CD4-positive, CD25-positive, alpha-beta regulatory T cell (primary cell): ENCODE measurements around the gene SLC8A1. TPM values are rescaled to one million over a fixed set of nuclear protein-coding genes. Genes with fewer than 3 reads are reported as not detected.
A peak's percentile ranks its signal among the peaks of the same experiment; 100 is the strongest.

Source experiments
- ATAC-seq, 2 donors: fragments of 150-1000 bp; cut with Tn5 transposase; one replicate each; pipeline ENCODE4 v1.10.0; 2021; ENCODE audit warnings: low read depth in 2 of 2, moderate number of reproducible peaks in 2 of 2, moderate library complexity in 1 of 2
- DNase-seq, 3 donors: peaks; one replicate each; pipeline versions ENCODE4 v3.0.0 to v3.0.0-alpha.2; 2012 to 2022; ENCODE audit warnings: mixed read lengths in 1 of 3
- H3K27ac ChIP-seq: one replicate; pipeline ENCODE4 v1.7.0; 2013; ENCODE audit warnings: mild to moderate bottlenecking, low read length; ENCODE audit not compliant: insufficient read depth, poor library complexity, severe bottlenecking
- H3K27me3 ChIP-seq: one replicate; pipeline ENCODE4 v1.7.0; 2013; ENCODE audit warnings: low read length; ENCODE audit not compliant: control insufficient read depth, insufficient read depth
- H3K36me3 ChIP-seq: one replicate; pipeline ENCODE4 v1.7.0; 2013; ENCODE audit warnings: mild to moderate bottlenecking, low read length, moderate library complexity; ENCODE audit not compliant: control insufficient read depth, insufficient read depth
- H3K4me1 ChIP-seq: 2 replicates; pipeline ENCODE4 v1.7.0; 2013; ENCODE audit warnings: mild to moderate bottlenecking, low read length; ENCODE audit not compliant: insufficient read depth, control insufficient read depth, poor library complexity, severe bottlenecking
- H3K4me3 ChIP-seq: one replicate; pipeline ENCODE4 v1.7.0; 2013; ENCODE audit warnings: low read depth, mild to moderate bottlenecking, low read length, moderate library complexity
- H3K9me3 ChIP-seq, 2 experiments: 1 replicate in 1 of 2; 2 replicates in 1 of 2; pipeline ENCODE4 v1.7.0; 2013; ENCODE audit warnings: low read length in 2 of 2, mild to moderate bottlenecking in 1 of 2, moderate library complexity in 1 of 2; ENCODE audit not compliant: control insufficient read depth in 2 of 2
- H3K27ac Mint-ChIP-seq, 3 donors: one replicate each; pipeline ENCODE4 v1.8.0; 2020 to 2022; ENCODE audit warnings: mild to moderate bottlenecking in 3 of 3, mixed read lengths in 3 of 3, moderate library complexity in 2 of 3
- H3K27me3 Mint-ChIP-seq: one replicate; pipeline ENCODE4 v1.8.0; 2022; ENCODE audit warnings: mild to moderate bottlenecking, mixed read lengths
- H3K36me3 Mint-ChIP-seq: one replicate; pipeline ENCODE4 v1.8.0; 2020; ENCODE audit warnings: mixed read lengths
- H3K4me1 Mint-ChIP-seq, 4 donors: one replicate each; pipeline ENCODE4 v1.8.0; 2020 to 2022; ENCODE audit warnings: mixed read lengths in 4 of 4, mild to moderate bottlenecking in 1 of 4
- H3K4me3 Mint-ChIP-seq, 4 donors: one replicate each; pipeline ENCODE4 v1.8.0; 2020 to 2022; ENCODE audit warnings: mild to moderate bottlenecking in 4 of 4, mixed read lengths in 4 of 4, moderate library complexity in 3 of 4
- H3K9me3 Mint-ChIP-seq, 7 donors: one replicate each; pipeline ENCODE4 v1.8.0; 2020 to 2022; ENCODE audit warnings: mixed read lengths in 7 of 7, mild to moderate bottlenecking in 3 of 7, moderate library complexity in 2 of 7
- polyA plus RNA-seq, 4 donors: library from polyadenylated mRNA; unstranded; fragments of 300-500 nt; fragmentation: Illumina TruSeq; gene quantifications; one replicate each; pipeline ENCODE4 v1.2.3, GENCODE V29; 2021
- total RNA-seq: library from RNA; stranded (reverse); gene quantifications from one replicate; pipeline ENCODE4 v1.2.3, GENCODE V29; 2022

Gene SLC8A1
- total and polyA plus RNA-seq, 5 donors from 2014 or later, result 0.22 to 0.43 TPM; not detected in 3

- Mint-ChIP-seq H3K27me3 (no peaks in the 10 kb centered on the region), H3K4me3 (no peak overlapping the region), H3K9me3 (no peaks in the 10 kb centered on the region), H3K27ac (no peak overlapping the region), H3K4me1 (no peaks in the 10 kb centered on the region), H3K36me3 (no peaks in the 10 kb centered on the region)
- no peaks in the 10 kb centered on the region for H3K36me3 ChIP-seq
- H3K27me3 ChIP-seq, result no peaks in the 10 kb centered on the region
- no peak overlapping the region for H3K27ac ChIP-seq
- ATAC-seq, result no peak
- H3K4me3 ChIP-seq, result no peak overlapping the region
- no peaks in the 10 kb centered on the region for H3K4me1 ChIP-seq
- DNase-seq, result no peak
- no peaks in the 10 kb centered on the region for H3K9me3 ChIP-seq
These were observed 152.7 kb downstream of the SLC8A1 start for GRCh38 chr2:40299173-40299572.

GRCh38 chr2:40298026-40298425 lies 153.9 kb downstream of the SLC8A1 start:
- Histone ChIP-seq H3K27ac (no peak overlapping the region), H3K36me3 (no peaks in the 10 kb centered on the region), H3K4me3 (no peak overlapping the region), H3K4me1 (no peaks in the 10 kb centered on the region), H3K9me3 (no peaks in the 10 kb centered on the region), H3K27me3 (no peaks in the 10 kb centered on the region)
- H3K4me3 Mint-ChIP-seq, result no peak overlapping the region
- no peak overlapping the region for H3K27ac Mint-ChIP-seq
- no peaks in the 10 kb centered on the region for H3K36me3 Mint-ChIP-seq
- DNase-seq (no peak), ATAC-seq (no peak)
- H3K4me1 Mint-ChIP-seq, result no peaks in the 10 kb centered on the region
- H3K27me3 Mint-ChIP-seq, result no peaks in the 10 kb centered on the region
- no peaks in the 10 kb centered on the region for H3K9me3 Mint-ChIP-seq

GRCh38 chr2:40292291-40292690 lies 159.6 kb downstream of the SLC8A1 start:
- Histone ChIP-seq H3K4me1 (no peaks in the 10 kb centered on the region), H3K9me3 (no peaks in the 10 kb centered on the region), H3K27me3 (no peaks in the 10 kb centered on the region), H3K36me3 (no peaks in the 10 kb centered on the region), H3K4me3 (no peak overlapping the region), H3K27ac (no peak overlapping the region)
- DNase-seq (no peak), ATAC-seq (no peak)
- H3K9me3 Mint-ChIP-seq, result peaks cover 0 to 2% (median 0%) of the 10 kb centered on the region in 7 donors
- H3K36me3 Mint-ChIP-seq, result no peaks in the 10 kb centered on the region
- peaks cover 0 to 5% (median 0%) of the 10 kb centered on the region in 4 donors for H3K4me1 Mint-ChIP-seq
- H3K27me3 Mint-ChIP-seq, result no peaks in the 10 kb centered on the region
- no peak overlapping the region for H3K4me3 Mint-ChIP-seq
- no peak overlapping the region for H3K27ac Mint-ChIP-seq

- Mint-ChIP-seq H3K36me3 (no peaks in the 10 kb centered on the region), H3K4me1 (peaks cover 0 to 5% (median 0%) of the 10 kb centered on the region in 4 donors), H3K4me3 (peak overlapping the region in 3 of 4 donors; percentile 20 to 59 (median 21)), H3K9me3 (peaks cover 0 to 2% (median 0%) of the 10 kb centered on the region in 7 donors), H3K27ac (no peak overlapping the region), H3K27me3 (no peaks in the 10 kb centered on the region)
- peak in 1 of 3 donors; percentile 20 for DNase-seq
- Histone ChIP-seq H3K27me3 (no peaks in the 10 kb centered on the region), H3K36me3 (no peaks in the 10 kb centered on the region), H3K9me3 (no peaks in the 10 kb centered on the region), H3K27ac (no peak overlapping the region), H3K4me3 (peak overlapping the region; percentile 15), H3K4me1 (no peaks in the 10 kb centered on the region)
- ATAC-seq, result no peak
These were observed 162.0 kb downstream of the SLC8A1 start for GRCh38 chr2:40289771-40290404.

GRCh38 chr2:40287773-40288172 lies 164.1 kb downstream of the SLC8A1 start:
- Histone ChIP-seq H3K9me3 (no peaks in the 10 kb centered on the region), H3K4me3 (no peak overlapping the region), H3K27ac (no peak overlapping the region), H3K4me1 (no peaks in the 10 kb centered on the region), H3K36me3 (no peaks in the 10 kb centered on the region), H3K27me3 (no peaks in the 10 kb centered on the region)
- H3K4me1 Mint-ChIP-seq, result peaks cover 0 to 5% (median 0%) of the 10 kb centered on the region in 4 donors
- no peak overlapping the region for H3K4me3 Mint-ChIP-seq
- DNase-seq, result no peak
- H3K27me3 Mint-ChIP-seq, result no peaks in the 10 kb centered on the region
- no peak overlapping the region for H3K27ac Mint-ChIP-seq
- H3K36me3 Mint-ChIP-seq, result no peaks in the 10 kb centered on the region
- no peaks in the 10 kb centered on the region for H3K9me3 Mint-ChIP-seq
- no peak for ATAC-seq

GRCh38 chr2:40287195-40287594 lies 164.7 kb downstream of the SLC8A1 start:
- no peak overlapping the region for H3K4me3 Mint-ChIP-seq
- Histone ChIP-seq H3K27me3 (no peaks in the 10 kb centered on the region), H3K4me1 (no peaks in the 10 kb centered on the region), H3K27ac (no peak overlapping the region), H3K4me3 (no peak overlapping the region), H3K9me3 (no peaks in the 10 kb centered on the region), H3K36me3 (no peaks in the 10 kb centered on the region)
- DNase-seq, result no peak
- H3K36me3 Mint-ChIP-seq, result no peaks in the 10 kb centered on the region
- peaks cover 0 to 5% (median 0%) of the 10 kb centered on the region in 4 donors for H3K4me1 Mint-ChIP-seq
- H3K9me3 Mint-ChIP-seq, result no peaks in the 10 kb centered on the region
- no peak for ATAC-seq
- no peak overlapping the region for H3K27ac Mint-ChIP-seq
- H3K27me3 Mint-ChIP-seq, result no peaks in the 10 kb centered on the region

- no peak overlapping the region for H3K4me3 Mint-ChIP-seq
- no peaks in the 10 kb centered on the region for H3K36me3 Mint-ChIP-seq
- H3K27ac ChIP-seq, result no peak overlapping the region
- H3K27me3 Mint-ChIP-seq, result no peaks in the 10 kb centered on the region
- no peaks in the 10 kb centered on the region for H3K4me1 ChIP-seq
- ATAC-seq, result no peak
- H3K9me3 Mint-ChIP-seq, result no peaks in the 10 kb centered on the region
- no peak overlapping the region for H3K27ac Mint-ChIP-seq
- no peak for DNase-seq
- H3K4me3 ChIP-seq, result no peak overlapping the region
- no peaks in the 10 kb centered on the region for H3K36me3 ChIP-seq
- no peaks in the 10 kb centered on the region for H3K9me3 ChIP-seq
- H3K27me3 ChIP-seq, result no peaks in the 10 kb centered on the region
- H3K4me1 Mint-ChIP-seq, result peaks cover 0 to 5% (median 0%) of the 10 kb centered on the region in 4 donors
These were observed 165.2 kb downstream of the SLC8A1 start for GRCh38 chr2:40286721-40287120.

- ATAC-seq, result no peak
- H3K9me3 ChIP-seq, result no peaks in the 10 kb centered on the region
- H3K27ac Mint-ChIP-seq, result no peak overlapping the region
- H3K27me3 Mint-ChIP-seq, result no peaks in the 10 kb centered on the region
- DNase-seq, result no peak
- no peaks in the 10 kb centered on the region for H3K36me3 ChIP-seq
- no peaks in the 10 kb centered on the region for H3K27me3 ChIP-seq
- peaks cover 0 to 5% (median 0%) of the 10 kb centered on the region in 4 donors for H3K4me1 Mint-ChIP-seq
- no peaks in the 10 kb centered on the region for H3K4me1 ChIP-seq
- no peak overlapping the region for H3K4me3 ChIP-seq
- no peak overlapping the region for H3K4me3 Mint-ChIP-seq
- no peak overlapping the region for H3K27ac ChIP-seq
- H3K9me3 Mint-ChIP-seq, result peaks cover 0 to 2% (median 0%) of the 10 kb centered on the region in 7 donors
- H3K36me3 Mint-ChIP-seq, result no peaks in the 10 kb centered on the region
These were observed 166.5 kb downstream of the SLC8A1 start for GRCh38 chr2:40285391-40285790.
